NCI-H524 treated with DMSO at 0.1 percent for 48 hours (cell line): ENCODE data around the gene ARL3.
"Not testable (repeated sequence)": the region's sequence is repeated elsewhere in the genome, so short reads cannot be mapped to it uniquely, and the experiment has no call there.

ENCODE experiments used
- DNase-seq: peaks from one replicate; lab custom pipeline; 2025; lab: John Stamatoyannopoulos, UW

ARL3 gene

GRCh38 chr10:102673236-102673818 lies 40.9 kb downstream of the ARL3 start:
- no peak for DNase-seq

- DNase-seq = no peak
Observed at GRCh38 chr10:102670871-102671434, 43.2 kb downstream of the ARL3 start.

DNA sequence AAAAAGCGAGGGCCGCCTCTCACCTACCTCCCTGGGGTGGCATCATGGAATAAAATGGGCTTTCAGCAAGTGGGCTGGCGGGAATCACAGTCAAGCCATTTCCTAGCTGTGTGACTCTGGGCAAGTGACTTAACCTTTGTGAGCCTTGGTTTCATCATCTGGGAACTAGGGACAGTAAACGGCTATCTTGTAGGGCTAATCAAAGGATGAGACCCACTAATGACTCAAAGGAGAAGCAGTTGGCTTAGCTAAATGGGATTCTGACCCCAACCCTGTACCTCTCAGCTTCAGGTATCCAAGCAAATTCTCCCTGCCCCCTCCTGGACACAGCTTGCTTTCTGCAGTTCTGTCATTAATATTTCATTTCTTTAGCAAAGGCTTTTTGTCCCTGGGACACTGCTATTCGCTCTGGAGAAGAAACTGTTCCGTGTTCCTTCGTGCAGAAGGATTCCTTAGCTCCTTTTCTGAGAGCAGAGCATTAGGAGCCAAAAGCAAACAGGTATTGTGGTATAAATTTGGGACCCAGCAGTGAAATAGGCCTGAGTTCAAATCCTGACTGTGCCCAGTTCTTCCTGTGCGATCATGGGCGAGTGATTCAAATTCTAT lies 44.0 kb downstream of the ARL3 start:
- DNase-seq = no peak

- no peak for DNase-seq
Observed at GRCh38 chr10:102669206-102670064, 44.8 kb downstream of the ARL3 start.

GRCh38 chr10:102668326-102669107 lies 45.7 kb downstream of the ARL3 start:
- DNase-seq = no peak

DNA sequence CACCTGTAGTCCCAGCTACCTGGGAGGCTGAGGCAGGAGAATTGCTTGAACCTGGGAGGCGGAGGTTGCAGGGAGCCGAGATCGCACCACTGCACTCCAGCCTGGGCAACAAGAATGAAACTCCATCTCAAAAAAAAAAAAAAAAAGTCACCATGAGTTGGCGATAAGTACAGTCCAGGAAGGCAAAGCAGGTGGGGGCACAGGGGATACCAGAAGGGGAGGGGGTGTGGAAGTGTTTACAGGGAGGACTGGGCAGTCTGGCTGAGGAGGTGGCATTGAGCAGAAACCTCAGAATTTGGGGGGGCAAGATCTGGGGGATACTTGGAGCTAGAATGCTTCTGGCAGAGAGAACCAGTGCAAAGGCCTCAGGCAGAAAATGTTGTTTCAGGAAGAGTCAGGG lies 46.8 kb downstream of the ARL3 start:
- DNase-seq = not testable (repeated sequence)

GRCh38 chr10:102665904-102666509 lies 48.2 kb downstream of the ARL3 start:
- DNase-seq = no peak

- DNase-seq = no peak
Observed at GRCh38 chr10:102661658-102662028, 52.6 kb downstream of the ARL3 start.

GRCh38 chr10:102660888-102661657 lies 53.1 kb downstream of the ARL3 start:
- DNase-seq = peak; percentile 12

DNA sequence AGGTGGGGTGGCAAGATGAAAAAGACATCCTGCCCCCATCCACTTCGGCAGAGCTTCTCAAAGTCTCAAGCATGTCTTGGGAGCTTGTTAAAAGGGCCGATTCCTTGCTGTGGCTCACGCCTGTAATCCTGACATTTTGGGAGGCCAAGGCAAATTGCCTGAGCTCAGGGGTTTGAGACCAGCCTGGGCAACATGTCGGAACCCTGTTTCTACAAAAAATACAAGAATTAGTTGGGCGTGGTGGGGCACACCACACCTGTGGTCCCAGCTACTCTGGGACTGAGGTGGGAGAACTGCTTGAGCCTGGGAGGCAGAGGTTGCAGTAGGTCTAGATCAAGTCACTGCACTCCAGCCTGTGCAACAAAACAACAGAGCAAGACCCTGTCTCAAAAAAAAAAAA lies 55.4 kb downstream of the ARL3 start:
- DNase-seq = no peak

- no peak for DNase-seq
Observed at GRCh38 chr10:102657984-102658724, 56.0 kb downstream of the ARL3 start.

DNA sequence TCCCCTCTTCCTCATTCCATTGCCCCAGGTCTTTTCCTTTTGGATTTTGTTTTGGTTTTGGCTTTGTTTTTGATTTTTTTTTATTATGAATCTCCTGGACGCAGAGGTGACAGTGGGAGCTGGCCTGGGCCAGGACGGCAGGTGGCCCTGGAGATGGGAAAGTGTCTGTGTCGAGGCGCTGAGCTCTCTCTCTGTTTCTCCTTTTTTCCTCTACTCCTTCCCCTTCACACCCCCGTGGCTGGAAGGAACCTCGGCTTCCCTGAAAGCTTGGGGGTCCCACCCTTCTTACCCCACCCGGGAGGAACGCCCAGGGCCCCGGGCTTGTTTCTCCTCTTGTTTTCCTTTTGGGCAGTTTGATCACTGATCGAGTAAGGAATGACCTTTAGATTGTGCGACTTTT lies 56.7 kb downstream of the ARL3 start:
- no peak for DNase-seq

GRCh38 chr10:102656791-102657371 lies 57.3 kb downstream of the ARL3 start:
- DNase-seq = no peak

GRCh38 chr10:102656026-102656425 lies 58.2 kb downstream of the ARL3 start:
- no peak for DNase-seq

- no peak for DNase-seq
Observed at GRCh38 chr10:102654969-102655368, 59.2 kb downstream of the ARL3 start.

GRCh38 chr10:102654566-102654965 lies 59.6 kb downstream of the ARL3 start:
- DNase-seq = no peak

GRCh38 chr10:102653060-102653459 lies 61.1 kb downstream of the ARL3 start:
- DNase-seq = no peak

DNA sequence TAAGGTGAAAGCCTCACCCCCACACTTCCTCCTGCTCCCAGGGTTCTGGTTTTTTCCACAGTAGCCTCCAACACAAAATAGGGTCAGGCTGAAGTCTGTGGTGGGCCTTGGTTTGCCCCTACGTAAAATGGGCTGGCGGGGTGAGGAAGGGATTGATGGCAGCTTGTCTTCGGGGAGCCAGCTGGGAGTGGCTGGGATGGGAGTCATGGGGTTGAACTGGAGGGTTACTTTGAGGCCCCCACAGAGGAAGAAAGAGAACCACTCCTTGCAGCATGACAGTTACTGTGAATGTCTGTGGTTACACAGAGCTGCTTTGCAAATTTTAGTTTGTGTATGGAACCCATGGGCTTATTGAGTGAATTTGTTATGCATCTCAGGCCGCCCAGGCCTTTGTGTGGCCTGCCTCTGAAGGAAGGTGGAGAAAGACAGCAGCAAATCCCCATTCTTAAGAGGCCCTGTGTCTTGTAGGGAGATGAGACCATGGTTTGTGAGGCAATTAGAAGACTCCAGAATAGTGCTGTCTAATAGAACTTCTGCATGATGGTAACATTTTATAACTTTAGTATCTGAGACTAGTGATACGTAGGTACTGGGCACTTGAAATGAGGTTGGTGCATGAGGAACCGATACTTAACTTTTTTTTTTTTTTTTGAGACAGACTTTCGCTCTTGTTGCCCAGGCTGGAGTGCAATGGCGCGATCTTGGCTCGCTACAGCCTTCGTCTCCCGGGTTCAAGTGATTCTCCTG lies 61.9 kb downstream of the ARL3 start:
- no peak for DNase-seq
